HG03520 (cell line): ENCODE data around the gene TAGLN3.
"Not testable (repeated sequence)": the region's sequence is repeated elsewhere in the genome, so short reads cannot be mapped to it uniquely, and the experiment has no call there.

Source experiments
- ATAC-seq: cut with Tn5 transposase; IDR thresholded peaks from one replicate; pipeline ENCODE4 v1.9.1; 2021; ENCODE audit warnings: mild to moderate bottlenecking, moderate library complexity; ENCODE audit not compliant: unreplicated experiment

TAGLN3 gene

GRCh38 chr3:112007633-112008032 lies 8.9 kb downstream of the TAGLN3 start:
- ATAC-seq: no peak

GRCh38 chr3:112009670-112010069 lies 10.9 kb downstream of the TAGLN3 start:
- no peak for ATAC-seq

- no peak for ATAC-seq
Measured at GRCh38 chr3:112010636-112011035, 11.9 kb downstream of the TAGLN3 start.

GRCh38 chr3:112011376-112011940 lies 12.7 kb downstream of the TAGLN3 start:
- no peak for ATAC-seq

- no peak for ATAC-seq
Measured at GRCh38 chr3:112012205-112012992, 13.7 kb downstream of the TAGLN3 start.

GRCh38 chr3:112013058-112013783 lies 14.5 kb downstream of the TAGLN3 start:
- peak; percentile 74 for ATAC-seq

DNA sequence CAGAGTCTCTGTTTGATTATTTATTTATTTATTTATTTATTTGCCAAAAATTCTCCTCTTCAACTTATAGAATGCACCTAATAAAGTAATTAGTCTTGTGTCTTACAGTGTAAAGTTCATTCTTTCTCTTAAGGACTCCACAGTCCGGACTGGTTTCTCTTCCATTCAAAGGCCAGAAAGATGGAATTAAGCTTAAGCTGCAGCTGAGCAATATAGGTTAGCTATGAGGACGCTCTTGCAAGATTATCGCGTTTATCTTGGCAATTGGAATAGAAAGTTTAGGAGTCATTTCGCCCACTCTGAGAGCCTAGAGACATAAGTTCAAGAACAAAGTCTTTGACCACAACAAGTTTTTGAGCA lies 15.0 kb downstream of the TAGLN3 start:
- ATAC-seq: no peak

- ATAC-seq: no peak
Measured at GRCh38 chr3:112017091-112017490, 18.4 kb downstream of the TAGLN3 start.

- no peak for ATAC-seq
Measured at GRCh38 chr3:112018712-112019111, 20.0 kb downstream of the TAGLN3 start.

DNA sequence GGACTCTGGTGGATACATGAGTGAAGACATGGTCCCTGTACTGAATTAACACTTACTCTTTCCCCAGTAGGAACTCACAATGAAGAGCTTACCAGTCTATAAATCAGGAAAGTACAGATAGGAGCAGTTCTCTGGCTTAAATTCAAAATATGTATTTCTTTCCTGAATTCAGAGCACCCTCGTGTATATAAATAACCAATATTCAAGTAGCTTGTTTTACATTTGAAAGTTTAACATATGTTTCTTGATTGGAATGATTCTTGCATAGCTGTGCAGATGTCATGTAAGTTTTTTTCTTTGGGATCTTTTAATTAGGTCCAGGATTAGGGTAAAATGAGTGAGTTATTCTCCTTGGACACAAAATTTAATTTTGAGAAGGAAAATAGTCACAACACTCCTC lies 21.0 kb downstream of the TAGLN3 start:
- ATAC-seq: no peak

GRCh38 chr3:112020674-112021085 lies 22.0 kb downstream of the TAGLN3 start:
- ATAC-seq: no peak

GRCh38 chr3:112027142-112027541 lies 28.4 kb downstream of the TAGLN3 start:
- no peak for ATAC-seq

GRCh38 chr3:112027826-112028225 lies 29.1 kb downstream of the TAGLN3 start:
- ATAC-seq: no peak

DNA sequence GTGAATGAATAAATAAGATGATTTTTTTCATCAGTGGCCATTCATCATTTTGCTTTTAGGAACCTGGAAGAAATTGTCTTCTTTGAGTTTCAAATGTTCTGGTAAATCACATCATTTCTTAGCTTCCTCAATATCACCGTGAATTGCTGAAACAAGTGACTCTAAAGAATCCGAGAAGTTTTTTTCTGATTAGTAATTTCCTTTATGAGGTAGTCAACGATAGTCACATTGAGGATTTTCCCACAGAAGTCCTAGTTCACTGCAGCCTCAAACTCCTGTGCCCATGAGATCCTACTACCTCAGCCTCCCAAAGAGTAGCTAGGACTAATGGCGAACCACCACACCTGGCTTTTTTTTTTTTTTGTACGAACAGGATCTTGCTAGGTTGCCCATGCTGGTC lies 32.2 kb downstream of the TAGLN3 start:
- no peak for ATAC-seq

DNA sequence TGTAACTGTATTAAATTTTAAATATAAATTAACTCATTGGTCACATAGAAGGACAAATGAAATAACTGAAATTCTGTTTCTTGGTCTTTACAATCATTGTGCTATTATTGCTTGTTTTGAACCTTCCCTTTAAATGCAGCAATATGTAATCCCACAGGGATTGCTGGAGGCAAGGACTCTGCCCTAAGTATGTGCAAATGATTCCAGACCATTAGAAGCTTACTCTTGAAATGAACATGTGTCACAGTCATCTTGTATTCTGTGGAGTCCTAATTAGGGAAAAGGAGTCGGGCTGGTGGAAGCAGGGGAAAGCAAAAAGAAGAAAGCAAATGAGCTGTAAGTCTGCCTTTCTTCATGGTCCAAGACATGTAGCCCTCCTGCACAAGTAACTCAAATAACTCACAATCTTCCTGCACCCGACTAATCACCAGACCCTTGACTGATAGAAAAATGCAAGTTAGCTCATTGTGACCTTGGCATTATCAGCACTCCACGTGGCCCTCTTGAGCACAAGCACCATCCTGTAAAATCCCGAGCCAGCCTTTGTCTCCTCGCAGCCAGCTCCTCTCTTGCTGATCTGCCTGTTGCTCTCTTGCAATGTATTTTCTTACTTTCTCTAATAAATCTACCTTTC lies 33.5 kb downstream of the TAGLN3 start:
- ATAC-seq: no peak

GRCh38 chr3:112034436-112034835 lies 35.7 kb downstream of the TAGLN3 start, which contains the start of gene TMPRSS7:
TSS of gene TMPRSS7 (plus strand) at chr3:112034736. CDS start at chr3:112034846, 110 bp downstream.
- ATAC-seq: no peak

DNA sequence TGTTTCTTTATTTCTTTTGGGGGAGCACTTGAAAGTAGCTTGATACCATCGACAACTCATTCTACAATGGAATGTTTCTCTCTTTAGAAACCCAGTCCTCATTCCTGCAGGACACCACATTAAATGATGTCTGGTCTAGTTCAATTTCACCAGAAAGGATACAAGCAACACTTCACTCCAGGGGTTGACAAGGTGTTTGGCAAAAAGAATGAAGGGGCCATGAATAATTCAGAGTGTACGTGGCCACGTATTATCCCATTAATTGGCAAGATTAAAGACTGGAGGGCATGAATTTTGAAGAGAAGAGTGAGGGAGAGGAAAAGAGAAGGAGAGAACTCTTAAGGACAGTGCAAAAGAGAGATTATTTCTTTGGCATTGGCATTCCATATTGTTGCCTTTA lies 36.5 kb downstream of the TAGLN3 start:
- ATAC-seq: no peak

DNA sequence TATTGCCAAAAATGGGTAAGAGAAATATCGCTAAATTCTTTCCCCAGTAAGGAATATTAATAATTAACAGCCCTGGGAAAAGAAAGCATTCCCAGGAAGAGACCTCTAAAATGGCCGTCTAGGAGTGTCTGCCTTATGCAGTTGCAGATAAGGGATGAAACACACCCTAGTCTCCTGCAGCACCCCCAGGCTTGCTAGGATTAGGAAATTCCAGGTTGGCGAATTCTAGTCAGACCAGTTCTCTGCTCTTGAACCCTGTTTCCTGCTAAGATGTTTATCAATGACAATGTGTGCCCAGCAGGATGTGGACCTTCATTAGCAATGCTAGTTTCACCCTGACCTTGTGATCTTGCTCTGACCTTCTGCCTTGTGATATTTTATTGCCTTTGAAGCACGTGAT lies 38.5 kb downstream of the TAGLN3 start:
- ATAC-seq: not testable (repeated sequence)

GRCh38 chr3:112038863-112039262 lies 40.1 kb downstream of the TAGLN3 start:
- ATAC-seq: no peak

- ATAC-seq: no peak
Measured at GRCh38 chr3:112041321-112041720, 42.6 kb downstream of the TAGLN3 start.

DNA sequence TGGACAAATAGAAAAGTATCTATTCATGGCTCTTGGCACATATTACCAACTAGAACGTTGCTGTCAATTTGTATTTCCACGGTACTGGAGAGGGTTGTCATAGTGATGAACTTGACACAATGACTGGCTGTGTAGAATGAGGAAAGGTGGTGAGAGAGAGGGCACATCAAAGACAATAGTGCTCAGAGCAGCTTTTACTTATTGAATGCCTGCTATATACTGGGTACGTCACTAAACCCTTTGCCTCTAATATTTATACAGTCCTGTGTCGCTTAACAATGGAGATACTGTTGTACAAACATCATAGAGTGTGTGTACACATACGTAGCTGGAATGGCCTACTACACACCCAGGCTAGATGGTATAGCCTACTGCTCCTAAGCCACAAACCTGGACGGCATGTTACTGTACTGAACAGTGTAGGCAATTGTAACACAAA lies 44.1 kb downstream of the TAGLN3 start:
- ATAC-seq: no peak
